ENCODE data around the gene OR2M3. TPM values are rescaled to one million over a fixed set of nuclear protein-coding genes. Genes with fewer than 3 reads are reported as not detected.
"Not testable (repeated sequence)": the region's sequence is repeated elsewhere in the genome, so short reads cannot be mapped to it uniquely, and the experiment has no call there.

The OR2M3 gene, protein sequence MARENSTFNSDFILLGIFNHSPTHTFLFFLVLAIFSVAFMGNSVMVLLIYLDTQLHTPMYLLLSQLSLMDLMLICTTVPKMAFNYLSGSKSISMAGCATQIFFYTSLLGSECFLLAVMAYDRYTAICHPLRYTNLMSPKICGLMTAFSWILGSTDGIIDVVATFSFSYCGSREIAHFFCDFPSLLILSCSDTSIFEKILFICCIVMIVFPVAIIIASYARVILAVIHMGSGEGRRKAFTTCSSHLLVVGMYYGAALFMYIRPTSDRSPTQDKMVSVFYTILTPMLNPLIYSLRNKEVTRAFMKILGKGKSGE
- total RNA-seq = not detected

GRCh38 chr1:248196965-248197364, at the start of gene OR2M3:
TSS of gene OR2M3 (plus strand) at chr1:248197265. CDS start at chr1:248203068, 5,803 bp downstream.
- DNase-seq (ENCODE audit: low spot score) = no peak

DNA sequence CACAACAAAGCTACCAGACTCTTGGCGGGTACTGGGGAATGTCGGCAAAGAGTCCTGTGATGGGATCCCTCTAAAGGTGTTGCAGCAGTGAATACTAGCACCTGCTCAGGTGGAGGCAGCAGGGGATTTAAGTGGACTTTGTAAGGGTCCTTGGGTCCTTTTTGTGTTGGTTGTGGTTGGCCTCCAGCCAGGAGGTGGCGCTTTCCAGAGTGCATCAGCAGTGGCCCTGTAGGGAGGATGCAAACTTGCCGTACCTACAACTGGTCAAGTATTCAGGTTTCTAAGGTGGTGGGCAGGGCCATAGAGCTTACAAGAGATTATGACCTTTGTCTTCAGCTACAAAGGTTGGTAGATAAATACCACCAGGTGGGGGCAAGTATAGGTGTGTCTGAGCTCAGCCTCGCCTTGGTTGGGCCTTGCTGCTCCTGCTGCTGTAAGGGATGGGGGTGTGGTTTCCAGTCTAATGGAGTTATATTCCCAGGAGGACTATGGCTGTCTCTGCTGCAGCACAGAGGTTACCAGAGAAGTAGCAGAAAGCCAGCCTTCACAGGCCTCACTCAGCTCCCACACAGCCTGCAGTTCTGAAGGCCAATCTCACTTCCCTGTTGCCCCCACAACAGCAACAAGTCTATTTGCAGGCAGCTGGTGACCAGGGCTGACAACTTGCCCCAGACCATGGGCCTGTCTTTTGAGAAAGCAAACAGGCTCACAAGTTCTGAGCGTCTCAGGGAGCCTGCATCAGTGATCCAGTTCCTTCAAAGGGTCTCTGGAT, 44.8 kb upstream of the OR2M3 start:
- no peak for DNase-seq (ENCODE audit: low spot score)

- no peak for DNase-seq (ENCODE audit: low spot score)
These were observed 41.1 kb upstream of the OR2M3 start for GRCh38 chr1:248155927-248156326.

GRCh38 chr1:248158758-248159157, 38.3 kb upstream of the OR2M3 start:
- DNase-seq (ENCODE audit: low spot score) = no peak

GRCh38 chr1:248164031-248164430, 33.0 kb upstream of the OR2M3 start:
- DNase-seq (ENCODE audit: low spot score) = no peak

GRCh38 chr1:248165186-248165585, 31.9 kb upstream of the OR2M3 start:
- no peak for DNase-seq (ENCODE audit: low spot score)

DNA sequence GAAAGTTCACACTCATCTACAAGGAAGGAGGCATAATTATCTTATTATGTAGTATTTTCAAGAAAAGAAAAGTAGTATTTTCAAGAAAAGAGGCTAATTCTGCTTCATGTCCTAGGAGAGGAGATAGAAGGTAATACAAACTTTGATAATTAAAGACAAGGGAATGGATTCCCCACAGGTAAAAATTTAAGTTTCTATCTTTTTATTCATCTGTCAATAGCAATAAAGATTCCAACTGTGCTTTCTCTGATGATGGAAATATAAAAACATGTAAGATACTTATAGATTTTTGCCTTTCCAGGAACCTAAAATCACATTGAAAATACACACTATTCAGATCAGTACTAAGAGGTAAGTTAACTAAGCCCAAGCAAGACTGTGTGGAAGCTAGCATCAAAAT, 22.5 kb upstream of the OR2M3 start, which contains the start of gene OR2M2:
Gene OR2M2, plus strand, starts transcription at position 301 of the 400 bp plus-strand sequence. CDS start 5,165 bp downstream, outside the sequence.
- DNase-seq (ENCODE audit: low spot score) = no peak

GRCh38 chr1:248183996-248184395, 13.1 kb upstream of the OR2M3 start:
- no peak for DNase-seq (ENCODE audit: low spot score)

GRCh38 chr1:248187363-248187762, 9.7 kb upstream of the OR2M3 start:
- no peak for DNase-seq (ENCODE audit: low spot score)

GRCh38 chr1:248189026-248189425, 8.0 kb upstream of the OR2M3 start:
- no peak for DNase-seq (ENCODE audit: low spot score)

DNA sequence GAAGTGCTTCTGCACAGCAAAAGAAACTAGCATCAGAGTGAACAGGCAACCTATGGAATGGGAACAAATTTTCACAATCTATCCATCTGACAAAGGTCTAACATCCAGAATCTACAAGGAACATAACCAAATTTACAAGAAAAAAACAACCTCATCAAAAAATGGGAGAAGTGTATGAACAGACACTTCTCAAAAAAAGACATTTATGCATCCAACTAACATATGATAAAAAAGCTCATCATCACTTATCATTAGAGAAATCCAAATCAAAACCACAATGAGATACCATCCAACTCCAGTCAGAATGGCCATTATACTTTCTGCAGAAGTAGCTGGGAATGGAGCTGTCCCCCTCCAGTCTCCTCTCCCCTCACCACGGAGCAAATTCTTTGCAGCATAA, 2.9 kb upstream of the OR2M3 start:
- no peak for DNase-seq (ENCODE audit: low spot score)

GRCh38 chr1:248215880-248216279, 18.8 kb downstream of the OR2M3 start:
- DNase-seq (ENCODE audit: low spot score) = no peak

DNA sequence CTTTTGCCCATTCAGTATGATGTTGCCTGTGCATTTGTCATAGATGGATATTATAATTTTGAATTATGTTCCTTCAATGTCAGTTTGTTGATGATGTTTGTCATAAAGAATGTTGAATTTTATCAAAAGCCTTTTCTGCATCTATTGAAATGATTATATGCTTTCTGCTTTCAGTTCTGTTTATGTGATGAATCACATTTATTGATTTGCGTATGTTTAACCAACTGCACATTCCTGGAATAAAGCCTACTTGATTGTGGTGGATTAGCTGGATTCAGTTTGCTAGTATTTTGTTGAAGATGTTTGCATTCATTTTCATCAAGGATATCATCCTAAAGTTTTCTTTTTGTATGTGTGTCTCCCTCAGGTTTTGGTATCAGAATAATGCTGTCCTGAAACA, 28.5 kb downstream of the OR2M3 start:
- no peak for DNase-seq (ENCODE audit: low spot score)

DNA sequence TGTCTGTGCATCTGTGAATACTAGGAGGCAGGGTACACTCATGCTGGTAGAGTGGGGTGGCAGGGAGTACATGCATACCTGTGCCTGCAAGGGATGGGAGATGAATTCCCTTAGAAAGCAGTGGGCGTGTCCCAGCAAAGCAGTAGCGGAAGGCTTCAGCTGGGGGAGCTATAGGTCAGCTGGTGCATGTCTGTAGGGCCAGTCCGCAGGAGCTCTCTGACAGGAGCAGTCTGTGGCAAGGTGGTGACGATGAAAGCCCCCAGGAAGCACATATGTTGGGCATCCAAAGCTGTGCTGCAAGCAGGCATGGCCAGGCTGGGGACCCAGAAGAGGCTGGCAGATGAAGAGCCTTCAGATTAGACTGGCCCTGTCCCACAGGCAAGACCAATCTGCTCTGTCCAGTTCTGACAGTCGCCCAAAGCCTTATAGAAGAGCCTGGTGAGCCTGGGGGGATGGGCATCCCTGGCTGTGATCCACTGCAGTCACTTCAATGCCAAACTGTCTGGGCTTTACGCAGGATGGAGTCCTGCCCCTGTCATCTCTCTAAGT, 32.4 kb downstream of the OR2M3 start:
- DNase-seq (ENCODE audit: low spot score) = no peak

- no peak for DNase-seq (ENCODE audit: low spot score)
These were observed 34.1 kb downstream of the OR2M3 start, which contains the start of gene OR2M4 for GRCh38 chr1:248231117-248231516. TSS of gene OR2M4 (plus strand) at chr1:248231417. CDS start at chr1:248238929, 7,512 bp downstream.

- no peak for DNase-seq (ENCODE audit: low spot score)
These were observed 42.4 kb downstream of the OR2M3 start for GRCh38 chr1:248239478-248239877.

DNA sequence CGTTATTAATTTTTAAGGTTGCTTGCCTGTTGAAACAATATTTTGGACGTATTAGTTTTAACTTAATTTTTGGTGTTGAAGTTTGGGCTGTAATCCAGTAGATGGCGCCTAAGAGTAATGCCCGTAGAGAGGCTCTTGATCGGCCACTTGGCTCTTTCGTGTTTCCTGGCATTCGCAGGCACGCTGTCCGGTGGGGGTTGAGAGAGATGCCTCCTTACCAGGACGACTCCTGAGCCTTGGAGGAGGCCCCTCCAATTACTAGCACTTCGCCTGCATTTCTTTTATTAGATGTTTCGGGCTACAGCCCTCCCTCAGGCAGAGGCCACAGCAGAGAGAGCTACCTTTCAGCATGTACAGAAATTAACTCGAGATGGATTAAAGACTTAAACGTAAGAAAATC, 46.1 kb downstream of the OR2M3 start:
- no peak for DNase-seq (ENCODE audit: low spot score)

GRCh38 chr1:248259309-248259708, 62.2 kb downstream of the OR2M3 start:
- not testable (repeated sequence) for DNase-seq (ENCODE audit: low spot score)

Measured in ureter (tissue), 1 donor.